HG02943 (cell line): Measurements from ENCODE around the gene C2orf42.
"Not testable (repeated sequence)": the region's sequence is repeated elsewhere in the genome, so short reads cannot be mapped to it uniquely, and the experiment has no call there.

Experiments
- ATAC-seq: cut with Tn5 transposase; IDR thresholded peaks from one replicate; pipeline ENCODE4 v1.9.1; 2021; ENCODE audit warnings: mild to moderate bottlenecking, low read depth, moderate library complexity; ENCODE audit not compliant: unreplicated experiment

Gene C2orf42

DNA sequence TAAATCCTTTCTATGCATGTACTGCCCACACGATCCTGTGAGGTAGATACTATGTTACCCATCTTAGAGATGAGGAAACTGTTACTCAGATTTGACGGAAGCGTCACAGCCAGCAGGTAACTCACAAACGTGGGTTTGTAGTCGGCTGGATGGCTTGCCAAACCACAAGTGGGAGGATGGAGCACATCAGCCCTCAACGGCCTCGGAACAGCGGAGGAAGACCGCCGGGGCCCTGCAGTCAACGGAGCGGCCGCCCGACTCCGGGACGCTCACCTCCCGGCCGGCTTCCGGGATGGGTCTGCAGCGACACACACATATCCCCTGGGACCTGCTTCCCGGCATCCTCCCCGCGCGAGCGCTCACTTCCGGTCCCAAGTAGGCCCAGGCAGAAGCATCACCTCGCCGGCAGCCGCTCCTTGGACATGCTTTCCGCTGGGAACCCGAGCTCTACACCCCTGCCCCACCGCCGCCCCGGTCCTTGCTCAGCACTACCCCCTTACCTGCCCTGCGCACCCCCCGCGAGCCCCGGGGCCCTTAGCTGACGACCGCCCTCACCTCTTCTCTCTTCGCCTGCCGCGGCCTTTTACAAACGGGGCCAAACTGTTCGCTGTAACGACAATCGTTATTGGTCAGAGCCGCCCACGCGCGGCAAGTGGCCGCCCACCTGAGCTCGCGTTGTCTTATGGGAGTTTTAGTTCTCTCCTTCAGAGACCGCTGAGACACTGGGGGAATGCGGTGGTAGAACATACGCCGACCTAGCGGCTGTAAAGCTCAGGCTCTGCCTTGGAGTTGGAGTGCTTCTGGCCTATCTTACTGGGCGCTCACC is at the start of gene C2orf42:
TSS of gene C2orf42 (minus strand) at position 602 of the 826 bp plus-strand sequence. CDS start 9,034 bp downstream, outside the sequence.
- peak; percentile 85 for ATAC-seq

DNA sequence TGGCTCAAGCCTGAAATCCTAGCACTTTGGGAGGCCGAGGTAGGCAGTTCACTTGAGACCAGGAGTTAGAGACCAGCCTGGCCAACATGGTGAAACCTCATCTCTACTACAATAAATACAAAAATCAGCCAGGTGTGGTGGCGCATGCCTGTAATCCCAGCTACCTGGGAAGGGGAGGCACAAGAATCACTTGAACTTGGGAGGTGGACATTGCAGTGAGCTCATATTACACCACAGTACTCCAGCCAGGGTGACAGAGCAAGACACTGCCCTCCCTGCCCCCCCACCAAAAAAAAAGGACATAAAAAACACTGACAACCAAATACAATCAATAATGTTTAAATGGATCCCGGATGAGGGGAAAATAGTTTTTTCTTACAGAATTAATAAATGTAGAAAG is 49.8 kb upstream of the C2orf42 start:
- no peak for ATAC-seq

DNA sequence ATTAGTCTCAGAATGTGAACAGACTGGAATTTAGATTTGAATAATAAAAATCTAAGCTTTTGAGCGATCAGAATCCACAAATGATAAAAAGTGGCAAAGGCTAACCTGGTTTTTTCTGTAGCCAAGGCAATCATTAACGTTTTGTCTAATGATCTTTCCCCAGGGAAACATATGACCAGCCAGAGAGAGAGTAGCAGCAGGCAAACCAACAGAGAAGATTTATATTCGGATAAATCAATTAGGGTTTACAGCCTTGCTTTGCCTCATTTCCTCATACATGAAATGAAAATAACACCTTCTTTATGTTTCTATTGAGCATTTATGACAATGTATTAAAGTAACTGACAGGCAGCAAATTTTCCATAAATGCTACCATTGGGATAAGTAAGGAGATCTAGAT is 43.1 kb upstream of the C2orf42 start:
- ATAC-seq: no peak

DNA sequence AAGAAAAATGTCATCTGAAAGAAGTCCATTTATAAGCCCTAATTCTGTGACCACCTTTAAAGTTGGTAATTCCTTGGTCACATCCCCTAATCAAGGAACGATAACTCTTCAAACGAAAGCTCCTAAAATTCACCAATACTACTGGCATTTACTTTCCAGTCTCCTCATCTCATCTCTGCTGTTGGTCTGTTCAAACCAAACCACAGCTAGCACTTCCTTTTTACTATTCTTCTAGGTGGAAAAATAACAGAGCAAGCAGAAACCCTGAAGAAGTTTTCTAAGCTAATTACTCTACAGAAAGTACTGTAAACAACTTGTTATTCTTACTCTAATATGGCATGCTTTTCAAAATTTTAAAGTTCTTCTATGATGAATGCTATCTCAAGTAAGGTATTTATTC is 36.0 kb upstream of the C2orf42 start:
- ATAC-seq: no peak

DNA sequence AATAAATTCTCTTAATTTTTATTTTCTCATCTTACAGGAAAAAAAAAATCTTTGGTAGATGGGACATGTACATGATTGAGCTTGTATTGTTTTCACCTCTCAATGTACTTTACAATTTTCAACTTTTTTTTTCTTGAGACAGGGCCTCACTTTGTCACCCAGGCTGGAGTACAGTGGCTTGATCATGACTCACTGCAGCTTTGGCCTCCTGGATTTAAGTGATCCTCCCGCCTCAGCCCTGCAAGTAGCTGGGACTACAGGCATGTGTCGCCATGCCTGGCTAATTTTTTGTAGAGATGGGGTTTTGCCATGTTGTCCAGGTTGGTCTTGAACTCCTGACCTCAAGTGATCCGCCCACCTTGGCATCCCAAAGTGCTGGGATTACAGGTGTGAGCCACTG is 32.5 kb upstream of the C2orf42 start:
- ATAC-seq: not testable (repeated sequence)

DNA sequence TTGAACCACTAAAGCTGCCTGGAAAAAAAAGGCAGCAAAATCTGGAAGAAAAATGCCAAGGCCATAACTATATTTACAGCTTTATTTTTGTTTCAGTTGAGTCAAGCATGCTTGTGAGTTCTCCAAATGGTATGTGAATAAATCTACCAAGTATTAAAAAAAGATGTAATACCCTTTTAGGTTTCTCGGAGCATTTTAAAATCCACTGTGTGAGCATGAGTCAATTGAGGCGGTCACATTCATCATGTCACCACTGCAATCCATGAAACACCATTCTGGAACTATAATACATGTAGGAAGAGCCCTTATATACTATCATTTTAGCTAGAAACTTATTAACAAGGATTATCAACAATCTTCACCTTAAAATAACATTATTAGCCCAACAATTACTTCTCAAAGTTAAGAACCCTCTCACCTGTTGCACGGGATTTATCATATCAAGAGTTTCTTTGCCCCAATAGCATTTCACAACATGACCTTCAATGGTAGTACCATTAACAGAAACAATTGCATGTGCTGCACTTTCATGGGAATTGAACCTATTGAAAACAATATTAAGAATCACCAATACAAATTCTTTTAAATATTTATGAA is 24.2 kb upstream of the C2orf42 start:
- no peak for ATAC-seq

DNA sequence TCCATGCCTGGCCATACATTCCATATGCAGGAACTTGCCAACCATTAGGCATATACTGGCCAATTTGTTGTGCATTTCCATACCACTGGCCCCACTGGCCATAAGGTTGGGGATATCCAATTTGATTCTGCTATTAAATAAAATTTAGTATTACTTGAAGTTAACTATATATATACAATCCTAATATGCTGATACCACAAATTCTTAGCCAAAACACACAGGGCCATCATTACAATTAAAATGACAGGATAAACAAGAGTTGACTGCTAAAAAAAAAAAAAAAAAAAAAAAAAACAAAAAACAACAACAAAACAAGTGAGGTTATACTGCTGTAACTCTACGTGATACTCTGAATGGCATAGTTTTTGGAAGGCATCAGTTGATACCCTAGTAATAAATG is 23.5 kb upstream of the C2orf42 start:
- ATAC-seq: no peak

DNA sequence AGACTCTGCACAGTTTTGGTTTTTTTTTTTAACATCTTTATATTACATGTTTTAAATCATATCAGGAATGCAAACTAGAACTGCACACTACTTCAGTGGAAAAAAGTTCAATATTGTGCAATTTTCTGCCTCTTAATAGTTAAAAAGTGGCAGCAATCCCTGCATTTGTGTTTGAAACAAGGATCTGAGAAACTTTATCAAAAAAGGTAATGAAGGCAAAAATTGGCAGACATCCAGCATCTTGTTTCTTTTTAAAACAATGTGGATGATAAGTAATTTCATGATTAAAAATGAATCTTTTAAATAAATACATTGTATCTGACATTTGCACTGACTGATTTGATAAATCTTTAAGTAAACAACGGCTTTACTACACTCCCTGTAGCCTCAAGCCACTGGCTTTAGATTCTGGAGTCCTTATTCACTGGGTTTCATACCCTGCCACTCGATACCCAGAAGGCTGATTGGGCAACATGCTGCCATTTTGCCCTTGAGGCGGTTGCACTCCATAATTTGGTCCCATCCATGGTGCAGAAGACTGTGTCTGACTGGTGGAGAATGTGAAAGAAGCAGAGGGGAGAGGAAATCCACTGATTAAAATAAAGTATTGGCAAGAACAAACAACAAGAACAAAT is 21.6 kb upstream of the C2orf42 start:
- no peak for ATAC-seq

DNA sequence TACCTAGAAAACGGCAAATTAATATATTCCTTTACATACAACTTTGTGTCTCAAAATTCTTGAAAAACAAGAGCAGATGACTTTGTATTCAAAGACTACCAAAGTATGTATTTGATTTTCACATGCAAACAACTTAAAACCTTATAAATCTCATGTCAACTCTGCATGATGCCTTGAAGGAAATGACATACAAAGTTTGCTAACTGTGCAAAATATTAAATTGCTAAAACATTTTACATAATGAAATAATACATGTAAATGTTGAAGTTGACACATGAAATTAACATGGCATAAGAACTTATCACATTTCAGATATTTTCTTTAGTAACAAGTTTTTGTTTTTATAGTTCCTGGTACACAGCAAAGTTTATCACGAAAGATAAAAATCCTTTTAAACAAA is 20.8 kb upstream of the C2orf42 start:
- ATAC-seq: no peak

DNA sequence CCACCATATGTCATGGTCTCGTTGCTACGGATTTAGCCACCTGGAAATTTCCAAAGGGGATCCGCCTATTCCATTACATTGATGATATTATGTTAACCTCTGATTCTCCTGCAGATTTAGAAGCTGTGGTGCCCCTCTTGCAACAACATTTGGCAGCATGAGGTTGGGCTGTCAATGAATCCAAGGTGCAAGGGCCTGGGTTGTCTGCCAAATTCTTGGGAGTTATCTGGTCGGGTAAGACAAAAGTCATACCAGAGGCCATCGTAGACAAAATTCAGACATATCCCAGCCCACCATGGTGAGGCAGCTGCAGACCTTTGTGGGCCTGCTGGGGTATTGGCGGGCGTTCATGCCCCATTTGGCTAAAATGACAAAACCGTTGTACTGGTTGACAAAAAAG is 13.6 kb upstream of the C2orf42 start:
- ATAC-seq: no peak

DNA sequence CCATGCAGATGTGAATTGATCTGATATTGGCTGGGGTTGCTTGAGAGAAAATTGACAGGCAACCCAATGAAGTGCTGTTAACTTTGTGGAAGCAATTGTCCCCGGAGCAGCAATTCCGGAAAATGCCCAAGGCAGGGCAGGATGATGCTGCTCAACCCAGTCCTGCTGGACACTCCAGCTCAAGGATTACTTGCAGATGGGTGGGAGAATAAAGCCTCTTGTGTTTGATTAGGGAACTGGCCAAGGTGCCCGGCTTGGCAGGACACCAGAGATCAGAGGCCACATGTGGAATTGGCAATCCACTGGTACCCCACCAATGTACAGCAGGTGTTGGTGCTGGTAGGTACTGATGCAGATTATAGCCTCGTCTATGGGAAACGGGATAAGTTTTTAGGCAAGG is 12.3 kb upstream of the C2orf42 start:
- no peak for ATAC-seq

DNA sequence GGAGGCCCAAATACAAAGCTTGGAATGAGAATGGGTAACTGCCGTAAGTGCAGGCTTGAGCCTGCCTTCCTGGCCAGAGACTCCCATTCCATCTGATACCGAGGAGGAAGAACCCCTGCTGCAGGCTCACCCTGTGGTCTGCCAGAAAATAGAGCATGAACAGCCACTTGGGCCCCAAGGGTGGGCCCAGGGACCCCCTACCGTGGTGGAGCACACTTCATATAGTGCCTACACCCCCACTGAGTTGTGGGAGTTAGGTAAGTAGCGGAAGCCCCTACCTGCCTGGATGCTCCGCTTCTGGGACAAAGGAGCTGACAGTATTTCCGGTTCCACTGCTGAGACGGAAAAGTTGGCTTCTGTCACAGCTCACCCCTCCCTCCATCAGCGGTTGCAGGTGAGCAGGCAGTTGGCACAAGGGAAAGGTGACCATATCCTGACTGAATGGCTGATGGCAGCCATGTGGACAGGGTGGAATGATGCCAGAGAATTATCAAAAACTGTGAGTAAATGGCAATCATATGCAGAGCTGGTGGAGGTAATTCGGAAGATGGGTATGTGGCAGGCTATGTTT is 11.5 kb upstream of the C2orf42 start:
- no peak for ATAC-seq

DNA sequence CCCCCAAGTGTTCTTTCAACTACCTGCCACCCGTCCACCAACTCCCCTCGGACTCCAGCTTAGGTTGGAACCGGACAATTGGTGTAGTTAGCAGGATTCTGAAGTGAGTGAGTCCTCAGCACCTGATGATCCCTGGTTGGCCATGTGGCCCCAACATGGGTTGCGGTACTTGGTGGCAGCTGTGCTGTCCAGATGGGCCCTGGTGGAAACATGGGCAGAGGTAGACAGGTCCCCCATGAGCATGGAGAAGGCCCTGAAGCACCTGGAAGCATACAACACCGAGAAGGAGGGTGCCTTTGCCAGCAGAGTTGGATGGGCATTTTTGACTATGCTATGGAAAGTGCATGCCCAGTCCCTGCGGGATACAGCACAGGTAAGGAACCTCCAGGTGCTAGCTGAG is 11.0 kb upstream of the C2orf42 start:
- no peak for ATAC-seq

DNA sequence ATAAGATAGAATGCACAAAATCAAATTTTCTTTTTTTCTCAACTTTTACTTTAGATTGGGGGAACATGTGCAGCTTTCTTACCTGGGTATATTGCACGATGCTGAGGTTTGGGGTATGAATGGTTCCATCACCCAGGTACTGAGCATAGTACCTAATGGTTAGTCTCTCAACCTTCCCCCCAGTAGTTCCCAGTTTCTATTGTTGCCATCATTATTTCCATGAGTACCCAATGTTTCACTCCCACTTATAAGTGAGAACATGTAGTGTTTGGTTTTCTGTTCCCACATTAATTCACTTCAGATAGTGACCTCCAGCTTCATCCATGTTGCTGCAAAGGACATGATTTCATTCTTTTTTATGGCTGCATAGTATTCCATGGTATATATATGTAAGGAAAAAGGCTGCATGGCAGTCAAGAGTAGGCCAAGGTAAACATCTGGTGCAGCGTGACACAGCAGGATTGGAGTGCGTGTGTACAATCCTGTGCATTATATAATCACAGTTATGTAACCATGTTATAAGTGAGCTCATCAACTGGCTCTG is 10.5 kb upstream of the C2orf42 start:
- ATAC-seq: no peak

DNA sequence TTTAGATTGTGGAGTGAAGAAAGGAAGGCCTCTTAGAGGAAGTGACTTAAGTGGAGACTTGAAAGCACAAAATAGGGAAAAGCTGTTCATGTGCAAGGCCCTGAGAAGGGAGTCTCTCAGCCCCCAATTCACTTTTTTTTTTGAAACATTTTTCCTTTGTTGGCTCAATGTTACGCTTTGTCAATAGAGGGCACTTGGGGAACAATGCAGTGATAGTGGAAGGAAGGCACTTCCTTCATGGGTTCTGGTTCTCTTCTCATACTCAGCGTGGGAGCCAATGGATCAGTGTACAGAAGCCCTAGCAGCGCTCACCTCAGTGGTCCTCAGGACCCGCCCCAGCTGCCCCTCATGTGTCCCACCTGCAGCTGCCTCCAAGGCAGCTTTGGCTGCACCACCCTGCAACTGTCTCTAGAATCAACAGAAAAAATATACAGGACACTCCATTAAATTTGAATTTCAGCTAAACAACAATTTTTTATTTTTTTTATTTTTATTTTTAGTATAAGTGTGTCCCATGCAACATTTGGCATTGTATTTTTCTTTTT is 8.6 kb upstream of the C2orf42 start:
- no peak for ATAC-seq

DNA sequence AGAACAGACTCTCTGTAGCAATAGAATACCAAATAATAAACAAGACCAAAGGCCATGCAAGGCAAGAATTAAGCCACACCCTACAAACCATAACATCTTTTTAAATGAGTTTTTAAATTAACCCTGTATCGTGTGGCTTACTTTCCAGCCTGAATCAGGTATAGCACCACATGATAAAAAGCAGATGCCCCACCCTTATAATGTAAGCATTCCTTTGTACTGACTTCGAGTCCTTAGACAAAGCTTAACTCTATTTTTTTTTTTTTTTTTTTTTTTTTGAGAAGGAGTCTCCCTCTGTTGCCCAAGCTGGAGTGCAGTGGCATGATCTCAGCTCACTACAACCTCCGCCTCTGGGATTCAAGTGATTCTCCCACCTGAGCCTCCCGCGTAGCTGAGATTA is 1.7 kb upstream of the C2orf42 start:
- ATAC-seq: no peak

DNA sequence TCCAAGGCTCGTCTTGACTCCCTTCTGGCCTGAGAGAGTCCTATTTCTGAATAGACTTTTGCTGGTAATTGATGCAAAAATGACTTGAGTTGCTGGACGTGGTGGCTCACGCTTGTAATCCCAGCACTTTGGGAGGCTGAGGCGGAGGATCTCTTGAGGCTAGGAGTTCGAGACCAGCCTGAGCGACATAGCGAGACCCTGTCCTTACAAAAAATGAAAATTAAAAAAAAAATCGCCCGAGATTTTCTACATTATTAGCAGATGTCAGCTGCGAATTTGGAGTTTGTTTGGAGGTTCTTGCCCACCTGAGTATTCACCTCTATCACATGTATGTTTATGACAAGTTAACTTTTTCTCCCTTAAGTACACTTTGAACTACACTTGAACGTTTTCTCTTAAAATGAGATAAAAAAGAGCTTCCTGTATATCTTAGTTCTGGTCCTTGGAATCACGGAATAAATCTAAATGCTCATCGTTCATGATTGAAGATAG is 471 bp upstream of the C2orf42 start:
- ATAC-seq: no peak

DNA sequence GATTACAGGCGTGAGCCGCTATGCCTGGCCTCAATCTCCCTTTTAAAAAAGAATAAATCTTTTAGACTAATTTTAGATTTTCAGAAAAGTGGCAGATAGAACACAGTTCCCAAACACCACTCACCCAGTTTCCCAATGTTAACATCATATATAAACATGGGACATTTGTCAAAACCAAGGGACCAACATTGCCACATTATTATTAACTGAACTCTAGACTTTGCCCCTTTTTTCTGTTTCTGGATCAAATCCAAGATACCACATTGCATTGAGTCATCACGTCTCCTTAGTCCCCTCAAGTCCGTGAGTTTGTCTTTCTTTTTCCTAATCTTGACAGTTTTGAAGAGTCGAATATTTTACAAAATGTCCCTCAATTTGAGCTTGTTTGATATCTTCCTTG is 2.4 kb downstream of the C2orf42 start:
- ATAC-seq: no peak

DNA sequence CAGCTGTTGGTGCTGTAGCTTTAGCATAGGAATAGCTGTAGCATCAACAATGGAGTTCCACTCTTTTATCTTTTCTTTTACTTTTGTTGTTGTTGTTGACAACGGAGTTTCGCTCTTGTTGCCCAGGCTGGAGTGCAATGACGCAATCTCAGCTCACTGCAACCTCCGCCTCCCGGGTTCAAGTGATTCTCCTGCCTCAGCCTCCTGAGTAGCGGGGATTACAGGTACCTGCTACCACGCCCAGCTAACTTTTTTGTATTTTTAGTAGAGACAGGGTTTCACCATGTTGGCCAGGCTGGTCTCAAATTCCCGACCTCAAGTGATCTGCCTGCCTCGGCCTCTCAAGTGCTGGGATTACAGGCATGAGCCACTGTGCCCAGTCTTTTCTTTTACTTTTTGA is 3.6 kb downstream of the C2orf42 start:
- ATAC-seq: not testable (repeated sequence)

DNA sequence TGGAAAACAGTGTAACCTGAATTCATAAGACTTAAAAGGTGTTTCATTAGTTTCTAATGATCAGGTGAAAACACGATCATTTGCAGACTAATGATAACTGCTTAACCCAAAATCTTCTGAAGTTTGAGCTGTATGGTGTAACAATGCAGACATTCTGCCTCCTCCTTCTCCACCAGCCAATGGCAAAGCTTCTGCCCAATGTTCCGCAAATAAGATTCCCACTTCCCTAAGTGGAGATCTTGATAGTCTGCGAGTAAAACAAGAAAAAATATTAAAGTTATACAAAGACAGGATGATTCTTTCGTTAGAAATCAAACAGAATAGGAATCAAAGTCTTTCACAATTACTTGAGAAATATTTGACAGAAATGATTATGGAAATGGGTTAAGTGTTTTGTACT is 8.1 kb downstream of the C2orf42 start:
- ATAC-seq: no peak
